DND-41 (cell line): ENCODE data around the gene PTPRG.

Experiments
- ATAC-seq: fragments of 200-7000 bp; cut with Tn5 transposase; 3 replicates; pipeline ENCODE4 v1.9.1; 2021; ENCODE audit warnings: low read depth; ENCODE audit not compliant: insufficient read depth
- DNase-seq: peaks from one replicate; pipeline ENCODE4 v3.0.0-alpha.2; 2020
- H2AFZ ChIP-seq: 2 replicates; pipeline ENCODE4 v1.6.0; 2012; ENCODE audit warnings: low read depth, low read length
- H3K27ac ChIP-seq: 2 replicates; pipeline ENCODE4 v1.5.1; 2012; ENCODE audit warnings: low read length, inconsistent platforms
- H3K27me3 ChIP-seq: fragments of 200-600 bp; sonication (generic); 2 replicates; pipeline ENCODE4 v1.6.0; 2012; ENCODE audit warnings: low read length, mild to moderate bottlenecking, inconsistent platforms; ENCODE audit not compliant: insufficient read depth, poor library complexity
- H3K36me3 ChIP-seq: 2 replicates; pipeline ENCODE4 v1.5.1; 2012; ENCODE audit warnings: low read length, inconsistent platforms; ENCODE audit not compliant: insufficient read depth
- H3K4me1 ChIP-seq: 2 replicates; pipeline ENCODE4 v1.5.1; 2012; ENCODE audit warnings: mild to moderate bottlenecking, low read length; ENCODE audit not compliant: insufficient read depth
- H3K4me2 ChIP-seq: 2 replicates; pipeline ENCODE4 v1.6.0; 2012; ENCODE audit warnings: mild to moderate bottlenecking, moderate library complexity, low read length, inconsistent platforms; ENCODE audit not compliant: insufficient read depth
- H3K4me3 ChIP-seq, 2 experiments: fragments of 200-600 bp in 1 of 2; shearing (Covaris generic) in 1 of 2; 2 replicates each; pipeline ENCODE4 v1.5.1; 2012 to 2016; ENCODE audit warnings: inconsistent platforms in 2 of 2, low read length in 2 of 2, mild to moderate bottlenecking in 2 of 2, low read depth in 1 of 2, moderate library complexity in 1 of 2
- H3K79me2 ChIP-seq: 2 replicates; pipeline ENCODE4 v1.6.0; 2012; ENCODE audit warnings: low read length, inconsistent platforms; ENCODE audit not compliant: insufficient read depth
- H3K9ac ChIP-seq: 2 replicates; pipeline ENCODE4 v1.6.0; 2012; ENCODE audit warnings: low read depth, mild to moderate bottlenecking, inconsistent platforms, low read length, moderate library complexity
- H3K9me3 ChIP-seq: 2 replicates; pipeline ENCODE4 v1.5.1; 2012; ENCODE audit warnings: low read length, moderate library complexity, mild to moderate bottlenecking, inconsistent platforms; ENCODE audit not compliant: insufficient read depth, severe bottlenecking
- H4K20me1 ChIP-seq: 2 replicates; pipeline ENCODE4 v1.6.0; 2012; ENCODE audit warnings: low read length; ENCODE audit not compliant: insufficient read depth
- EZH2 ChIP-seq: IDR thresholded peaks from 3 replicates; pipeline ENCODE4 v1.6.1; 2012; ENCODE audit warnings: borderline replicate concordance, low read depth, mild to moderate bottlenecking, moderate library complexity, low read length, inconsistent platforms; ENCODE audit not compliant: severe bottlenecking
- TF ChIP-seq, protein P1 (sequence below): IDR thresholded peaks from 2 replicates; pipeline ENCODE4 v1.5.1; 2012; ENCODE audit warnings: borderline replicate concordance, low read length, moderate library complexity, mild to moderate bottlenecking; ENCODE audit not compliant: poor library complexity, severe bottlenecking; ENCODE audit errors: extremely low read depth

PTPRG gene

DNA sequence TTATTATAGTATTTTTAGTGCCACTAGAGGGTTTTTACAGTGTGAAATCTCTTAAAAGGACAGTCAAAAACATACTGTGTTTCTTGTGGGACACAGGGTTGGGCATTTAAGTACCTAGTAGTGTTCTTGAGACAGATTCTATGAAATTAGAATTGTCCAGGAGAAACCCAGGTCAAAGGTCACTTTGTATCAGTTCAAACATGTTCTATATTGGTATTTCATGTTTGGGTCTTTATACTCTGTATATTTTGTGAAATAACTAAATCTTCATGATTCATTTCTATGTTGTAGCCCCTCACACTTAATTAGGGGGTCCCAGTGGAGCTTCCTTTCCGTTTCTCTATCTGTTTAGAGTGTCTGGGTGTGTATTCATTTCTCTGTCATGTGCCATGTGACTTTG, 171.6 kb downstream of the PTPRG start:
- Histone ChIP-seq H3K36me3 (no peaks in the 10 kb centered on the region), H3K9me3 (no peaks in the 10 kb centered on the region), H3K4me2 (no peak overlapping the region), H3K4me3 (no peak overlapping the region), H2AFZ (no peak overlapping the region), H3K79me2 (no peaks in the 10 kb centered on the region), H3K9ac (no peak overlapping the region), H3K27ac (no peak overlapping the region), H3K27me3 (no peaks in the 10 kb centered on the region), H4K20me1 (no peaks in the 10 kb centered on the region), H3K4me1 (no peaks in the 10 kb centered on the region)
- no peak for TF ChIP-seq EZH2
- TF ChIP-seq, protein P1, sequence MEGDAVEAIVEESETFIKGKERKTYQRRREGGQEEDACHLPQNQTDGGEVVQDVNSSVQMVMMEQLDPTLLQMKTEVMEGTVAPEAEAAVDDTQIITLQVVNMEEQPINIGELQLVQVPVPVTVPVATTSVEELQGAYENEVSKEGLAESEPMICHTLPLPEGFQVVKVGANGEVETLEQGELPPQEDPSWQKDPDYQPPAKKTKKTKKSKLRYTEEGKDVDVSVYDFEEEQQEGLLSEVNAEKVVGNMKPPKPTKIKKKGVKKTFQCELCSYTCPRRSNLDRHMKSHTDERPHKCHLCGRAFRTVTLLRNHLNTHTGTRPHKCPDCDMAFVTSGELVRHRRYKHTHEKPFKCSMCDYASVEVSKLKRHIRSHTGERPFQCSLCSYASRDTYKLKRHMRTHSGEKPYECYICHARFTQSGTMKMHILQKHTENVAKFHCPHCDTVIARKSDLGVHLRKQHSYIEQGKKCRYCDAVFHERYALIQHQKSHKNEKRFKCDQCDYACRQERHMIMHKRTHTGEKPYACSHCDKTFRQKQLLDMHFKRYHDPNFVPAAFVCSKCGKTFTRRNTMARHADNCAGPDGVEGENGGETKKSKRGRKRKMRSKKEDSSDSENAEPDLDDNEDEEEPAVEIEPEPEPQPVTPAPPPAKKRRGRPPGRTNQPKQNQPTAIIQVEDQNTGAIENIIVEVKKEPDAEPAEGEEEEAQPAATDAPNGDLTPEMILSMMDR, result no peak
- DNase-seq (no peak), ATAC-seq (no peak)

DNA sequence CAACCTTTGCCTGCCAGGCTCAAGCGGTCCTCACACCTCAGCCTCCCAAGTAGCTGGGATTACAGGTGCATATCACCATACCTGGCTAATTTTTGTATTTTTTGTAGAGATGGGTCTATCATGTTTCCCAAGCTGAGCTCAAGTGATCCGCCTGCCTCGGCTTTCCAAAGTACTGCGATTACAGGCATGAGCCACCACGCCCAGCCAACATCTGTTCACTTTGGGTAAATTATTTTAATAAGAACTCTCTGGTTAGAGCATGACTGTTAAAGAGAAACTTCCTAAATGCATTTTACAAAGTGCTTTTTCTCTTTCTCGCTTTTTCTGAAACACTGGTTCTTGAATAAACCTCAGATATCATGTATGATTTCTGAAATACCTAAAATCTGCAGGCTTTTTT, 172.5 kb downstream of the PTPRG start:
- no peaks in the 10 kb centered on the region for H3K79me2 ChIP-seq
- no peak for DNase-seq
- H3K9ac ChIP-seq, result no peak overlapping the region
- H4K20me1 ChIP-seq, result no peaks in the 10 kb centered on the region
- no peaks in the 10 kb centered on the region for H3K27me3 ChIP-seq
- ATAC-seq, result no peak
- H2AFZ ChIP-seq, result no peak overlapping the region
- H3K9me3 ChIP-seq, result no peaks in the 10 kb centered on the region
- TF ChIP-seq EZH2, result no peak
- TF ChIP-seq, protein P1, result no peak
- H3K4me1 ChIP-seq, result no peaks in the 10 kb centered on the region
- H3K36me3 ChIP-seq, result no peaks in the 10 kb centered on the region
- no peak overlapping the region for H3K4me2 ChIP-seq
- no peak overlapping the region for H3K27ac ChIP-seq
- H3K4me3 ChIP-seq, result no peak overlapping the region

DNA sequence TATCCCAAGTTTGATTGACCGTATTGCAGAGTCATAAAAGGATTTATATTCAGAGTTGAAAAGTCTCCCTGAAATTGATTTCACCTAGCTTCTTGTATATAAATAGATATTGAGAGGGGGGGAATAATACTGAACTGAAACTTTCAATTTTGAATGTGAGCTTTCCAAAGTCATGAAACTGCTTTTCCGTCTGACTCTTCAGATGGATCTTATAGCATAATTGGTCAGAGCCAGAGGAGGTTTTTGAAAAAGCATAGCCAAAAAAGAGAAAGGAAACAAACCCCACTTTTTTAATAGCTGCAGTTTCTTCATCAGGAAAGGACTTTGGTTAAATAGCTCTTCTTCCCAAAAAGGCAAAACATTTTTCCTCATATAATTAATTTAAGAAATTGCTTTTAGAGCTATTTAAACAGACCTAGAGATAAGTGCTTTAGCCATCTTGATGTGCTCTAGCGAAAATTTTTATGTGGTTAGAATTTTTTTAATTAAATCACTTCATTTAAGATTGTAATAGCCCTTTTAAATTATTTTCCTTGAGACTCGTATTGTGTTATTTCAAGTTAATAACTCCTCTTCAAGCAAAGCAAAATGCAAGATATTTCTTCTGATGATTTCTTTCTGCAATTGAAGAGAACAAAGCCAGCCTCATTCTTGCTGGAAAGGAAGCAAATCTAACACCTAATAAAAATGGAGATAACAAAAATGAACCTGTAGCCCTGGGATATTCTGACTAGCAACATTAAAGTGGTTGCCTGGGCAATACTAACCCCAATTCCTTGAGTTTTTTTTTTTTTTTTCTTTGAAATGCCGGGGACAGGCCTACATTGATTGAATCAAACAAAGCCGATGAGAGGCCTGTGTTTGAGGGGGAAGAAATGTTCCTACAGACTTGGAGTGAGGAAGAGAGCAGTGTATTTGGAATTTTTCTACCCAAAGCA, 173.6 kb downstream of the PTPRG start:
- Histone ChIP-seq H3K27me3 (no peaks in the 10 kb centered on the region), H3K36me3 (no peaks in the 10 kb centered on the region), H4K20me1 (no peaks in the 10 kb centered on the region), H3K4me2 (no peak overlapping the region), H3K4me1 (no peaks in the 10 kb centered on the region), H3K9me3 (no peaks in the 10 kb centered on the region), H3K4me3 (no peak overlapping the region), H3K27ac (no peak overlapping the region), H3K9ac (no peak overlapping the region), H3K79me2 (no peaks in the 10 kb centered on the region), H2AFZ (no peak overlapping the region)
- ATAC-seq (no peak), DNase-seq (no peak)
- TF ChIP-seq EZH2, result no peak
- TF ChIP-seq, protein P1, result no peak
